GM12891 (cell line): ENCODE measurements around the gene NOL12.

Experiments used
- POLR2A ChIP-seq: IDR thresholded peaks from 2 replicates; pipeline ENCODE4 v1.6.1; 2011; ENCODE audit warnings: low read depth, low read length, control low read depth
- POLR2AphosphoS5 ChIP-seq: IDR thresholded peaks from 2 replicates; pipeline ENCODE4 v1.6.1; 2011; ENCODE audit warnings: low read depth, low read length, control low read depth
- POU2F2 ChIP-seq: IDR thresholded peaks from 2 replicates; pipeline ENCODE4 v1.6.1; 2011; ENCODE audit warnings: low read depth, mild to moderate bottlenecking, control low read depth, low read length, moderate library complexity
- SPI1 ChIP-seq: IDR thresholded peaks from 2 replicates; pipeline ENCODE4 v1.6.1; 2011; ENCODE audit warnings: low read depth, low read length, control low read depth

DNA sequence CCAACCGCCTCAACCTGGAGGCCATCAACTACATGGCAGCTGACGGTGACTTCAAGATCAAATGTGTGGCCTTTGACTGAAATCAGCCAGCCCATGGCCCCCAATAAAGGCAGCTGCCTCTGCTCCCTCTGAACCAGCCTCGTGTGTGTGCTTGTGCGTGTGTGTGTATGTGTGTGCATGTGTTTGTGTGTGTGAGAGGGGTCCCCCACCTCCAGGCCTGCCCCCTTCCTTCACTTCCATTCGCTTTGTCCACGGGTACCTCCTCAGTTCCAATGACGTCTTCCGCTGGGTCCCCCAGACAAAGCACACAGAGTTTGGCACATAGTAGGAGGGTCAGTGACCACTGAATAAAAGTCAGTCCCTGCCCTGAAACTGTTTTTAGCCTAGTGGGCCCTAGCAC, 6.5 kb upstream of the NOL12 start:
- TF ChIP-seq POLR2AphosphoS5 (no peak), SPI1 (no peak), POLR2A (no peak), POU2F2 (no peak)
